ENCODE results near the gene TFDP2. TPM values are rescaled to one million over a fixed set of nuclear protein-coding genes. Genes with fewer than 3 reads are reported as not detected.

The TFDP2 gene
- total RNA-seq, 1 experiment from 2014 or later, result 45.6 TPM

DNA sequence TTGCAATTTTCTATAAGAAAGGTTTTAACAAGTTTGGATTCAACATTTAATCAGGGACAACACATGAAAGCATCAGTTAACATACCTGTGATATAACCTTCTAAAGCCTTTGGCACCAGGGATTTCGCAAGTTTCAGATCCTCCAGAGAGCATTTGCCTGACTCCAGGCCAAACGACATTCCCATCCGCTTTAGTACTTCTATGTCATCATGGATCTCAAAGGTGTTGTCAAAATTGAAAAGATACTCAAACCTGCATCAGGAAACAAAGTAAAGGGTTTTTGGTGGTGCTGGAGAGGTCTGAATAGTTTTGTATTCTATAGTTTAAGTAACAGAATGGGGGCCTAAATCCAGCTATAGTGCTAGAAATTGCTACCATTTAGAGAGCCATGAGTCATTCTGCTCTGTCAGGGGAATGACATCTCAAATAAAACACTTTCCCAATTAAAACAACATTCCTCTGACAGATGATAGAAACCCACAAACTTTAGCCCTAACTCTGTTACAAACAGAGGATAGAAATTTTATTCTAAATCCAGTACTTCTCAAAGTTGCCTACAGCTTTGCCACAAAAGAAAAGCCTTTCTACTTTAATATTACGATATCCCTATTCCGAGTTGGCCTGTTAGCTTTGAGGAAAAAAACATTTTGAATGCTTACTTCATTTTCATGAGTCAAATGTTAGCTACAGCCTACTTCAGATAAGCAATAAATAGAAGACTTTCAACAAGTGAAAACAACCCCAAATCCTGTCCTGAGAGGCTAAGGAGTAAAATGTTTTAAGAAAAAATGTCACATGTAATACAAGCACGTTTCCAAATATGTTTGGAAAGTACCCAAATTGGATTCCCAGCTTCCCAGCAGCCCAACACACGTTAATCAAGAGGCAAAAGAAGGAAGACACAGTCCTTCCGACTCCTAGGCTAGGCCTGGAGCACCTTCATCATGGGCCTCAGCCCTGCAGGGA lies 189.5 kb downstream of the TFDP2 start:
- no peak overlapping the region for H3K9ac ChIP-seq (ENCODE audit: low read length)
- no peaks in the 10 kb centered on the region for H3K79me2 ChIP-seq (ENCODE audit: low read length)
- H3K27ac ChIP-seq (ENCODE audit: low read length), result no peak overlapping the region
- no peaks in the 10 kb centered on the region for H3K36me3 ChIP-seq (ENCODE audit: insufficient read depth, low read length)
- no peaks in the 10 kb centered on the region for H3K4me1 ChIP-seq (ENCODE audit: low read length)
- no peaks in the 10 kb centered on the region for H3K9me3 ChIP-seq (ENCODE audit: low read length)
- no peak overlapping the region for H3K4me2 ChIP-seq (ENCODE audit: low read depth, low read length, poor library complexity, severe bottlenecking)
- H4K20me1 ChIP-seq (ENCODE audit: insufficient read depth, low read depth, low read length), result no peaks in the 10 kb centered on the region
- no peak for DNase-seq
- H3K9me2 ChIP-seq (replicated peaks; ENCODE audit: insufficient read depth, low read length), result no peaks in the 10 kb centered on the region
- no peaks in the 10 kb centered on the region for H3K27me3 ChIP-seq (ENCODE audit: low read length)
- H2AFZ ChIP-seq (ENCODE audit: low read length), result no peak overlapping the region
- H3K4me3 ChIP-seq (ENCODE audit: low read length), result no peak overlapping the region

DNA sequence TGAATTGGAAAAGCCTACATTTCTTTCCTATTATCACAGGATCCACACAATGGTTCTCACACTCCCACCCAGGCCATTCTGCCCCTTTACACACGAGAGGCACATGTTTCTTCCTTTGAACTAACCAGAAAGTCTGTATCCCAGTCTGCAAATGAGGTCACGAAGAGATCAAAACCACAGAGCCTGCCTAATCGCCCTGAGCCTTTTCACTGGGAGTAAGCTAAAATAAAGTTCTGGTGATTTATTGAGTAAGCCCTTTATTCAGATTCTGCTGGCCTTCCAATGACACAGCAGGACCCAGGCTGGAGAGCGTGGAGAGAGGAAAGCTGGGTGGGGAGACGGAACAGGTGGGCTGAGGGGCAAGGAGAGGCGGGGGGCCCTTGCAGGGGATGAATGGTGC lies 194.2 kb downstream of the TFDP2 start:
- H4K20me1 ChIP-seq (ENCODE audit: insufficient read depth, low read depth, low read length), result no peaks in the 10 kb centered on the region
- H3K27me3 ChIP-seq (ENCODE audit: low read length), result no peaks in the 10 kb centered on the region
- no peak overlapping the region for H3K27ac ChIP-seq (ENCODE audit: low read length)
- no peak overlapping the region for H3K9ac ChIP-seq (ENCODE audit: low read length)
- H3K4me1 ChIP-seq (ENCODE audit: low read length), result no peaks in the 10 kb centered on the region
- H3K4me2 ChIP-seq (ENCODE audit: low read depth, low read length, poor library complexity, severe bottlenecking), result no peak overlapping the region
- no peak overlapping the region for H2AFZ ChIP-seq (ENCODE audit: low read length)
- H3K36me3 ChIP-seq (ENCODE audit: insufficient read depth, low read length), result no peaks in the 10 kb centered on the region
- H3K9me3 ChIP-seq (ENCODE audit: low read length), result no peaks in the 10 kb centered on the region
- H3K79me2 ChIP-seq (ENCODE audit: low read length), result no peaks in the 10 kb centered on the region
- no peak overlapping the region for H3K4me3 ChIP-seq (ENCODE audit: low read length)
- no peaks in the 10 kb centered on the region for H3K9me2 ChIP-seq (replicated peaks; ENCODE audit: insufficient read depth, low read length)
- no peak for DNase-seq

- H3K36me3 ChIP-seq (ENCODE audit: insufficient read depth, low read length), result no peaks in the 10 kb centered on the region
Observed at GRCh38 chr3:141952611-141953010, 196.7 kb downstream of the TFDP2 start.

DNA sequence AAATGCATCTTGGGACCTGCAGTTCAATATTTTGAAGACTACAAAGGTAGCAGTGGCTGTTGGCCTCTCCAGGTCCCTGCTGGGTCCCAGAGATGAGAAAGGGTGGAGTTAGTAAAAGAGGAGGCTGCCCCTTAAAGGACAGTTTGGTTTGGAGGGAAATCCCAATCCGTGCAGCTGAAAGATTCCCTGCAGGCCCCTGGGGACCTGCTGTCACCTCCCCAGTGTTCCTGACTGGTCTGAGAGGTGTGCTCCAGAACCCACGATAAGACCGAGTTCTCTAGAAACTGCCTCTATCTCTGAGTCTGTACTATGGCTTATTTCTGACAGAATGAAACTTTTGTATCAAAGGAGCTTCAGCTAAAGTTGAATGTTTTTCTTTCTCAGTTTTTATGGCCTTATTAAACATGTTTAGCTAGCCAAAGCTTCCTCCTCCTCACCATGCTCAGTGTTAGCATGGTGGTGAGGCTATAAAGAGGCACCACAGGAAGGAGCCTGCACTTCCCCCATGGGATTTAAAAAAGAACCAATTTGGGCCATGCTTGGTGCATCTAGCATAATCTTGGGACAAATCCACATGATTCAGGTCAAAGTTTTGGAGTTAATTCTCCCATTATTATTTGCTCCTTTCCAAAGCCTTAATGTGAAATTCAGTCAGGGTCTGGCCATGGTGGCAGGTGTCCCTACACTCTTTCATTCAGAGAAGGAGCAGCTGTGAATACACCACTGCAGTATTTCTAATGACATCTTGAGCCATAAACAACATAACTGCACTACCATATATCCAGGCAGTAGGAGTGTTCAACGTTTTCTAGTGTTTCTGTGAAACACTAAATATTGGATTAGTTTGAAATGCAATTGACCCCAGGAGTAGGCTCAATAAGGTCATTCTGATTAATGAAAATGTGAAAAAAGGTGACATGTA lies 198.5 kb downstream of the TFDP2 start:
- DNase-seq, result no peak
- Histone ChIP-seq H3K4me2 (ENCODE audit: low read depth, low read length, poor library complexity, severe bottlenecking) (no peak overlapping the region), H3K4me3 (ENCODE audit: low read length) (no peak overlapping the region), H3K79me2 (ENCODE audit: low read length) (no peaks in the 10 kb centered on the region), H2AFZ (ENCODE audit: low read length) (no peak overlapping the region), H3K27ac (ENCODE audit: low read length) (no peak overlapping the region), H3K36me3 (ENCODE audit: insufficient read depth, low read length) (no peaks in the 10 kb centered on the region), H3K9ac (ENCODE audit: low read length) (no peak overlapping the region), H4K20me1 (ENCODE audit: insufficient read depth, low read depth, low read length) (no peaks in the 10 kb centered on the region), H3K9me2 (replicated peaks; ENCODE audit: insufficient read depth, low read length) (no peaks in the 10 kb centered on the region), H3K4me1 (ENCODE audit: low read length) (no peaks in the 10 kb centered on the region), H3K27me3 (ENCODE audit: low read length) (no peaks in the 10 kb centered on the region), H3K9me3 (ENCODE audit: low read length) (no peaks in the 10 kb centered on the region)

More at GRCh38 chr3:141952611-141953010, 196.7 kb downstream of the TFDP2 start:
- Histone ChIP-seq H2AFZ (ENCODE audit: low read length) (no peak overlapping the region), H3K9me2 (replicated peaks; ENCODE audit: insufficient read depth, low read length) (no peaks in the 10 kb centered on the region), H3K9ac (ENCODE audit: low read length) (no peak overlapping the region), H3K4me2 (ENCODE audit: low read depth, low read length, poor library complexity, severe bottlenecking) (no peak overlapping the region), H3K27me3 (ENCODE audit: low read length) (no peaks in the 10 kb centered on the region), H3K4me1 (ENCODE audit: low read length) (no peaks in the 10 kb centered on the region), H4K20me1 (ENCODE audit: insufficient read depth, low read depth, low read length) (no peaks in the 10 kb centered on the region), H3K79me2 (ENCODE audit: low read length) (no peaks in the 10 kb centered on the region), H3K27ac (ENCODE audit: low read length) (no peak overlapping the region), H3K4me3 (ENCODE audit: low read length) (no peak overlapping the region), H3K9me3 (ENCODE audit: low read length) (no peaks in the 10 kb centered on the region)
- no peak for DNase-seq

DNA sequence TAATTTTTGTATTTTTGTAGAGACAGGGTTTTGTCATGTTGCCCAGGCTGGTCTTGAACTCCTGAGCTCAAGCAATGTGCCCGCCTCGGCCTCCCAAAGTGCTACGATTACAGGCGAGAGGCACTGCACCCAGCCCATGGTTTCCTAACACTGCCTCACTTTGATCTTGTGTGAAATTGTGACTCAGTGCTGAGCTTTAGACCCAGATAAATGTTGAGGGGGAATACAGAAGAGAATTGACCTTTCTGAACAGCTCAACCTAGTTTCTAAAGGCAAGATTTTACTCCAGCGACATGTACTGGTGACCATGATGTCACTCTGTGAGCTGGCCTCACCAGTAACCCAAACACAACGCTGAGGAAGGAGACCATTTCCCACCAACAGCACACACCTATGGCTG lies 199.4 kb downstream of the TFDP2 start:
- no peaks in the 10 kb centered on the region for H4K20me1 ChIP-seq (ENCODE audit: insufficient read depth, low read depth, low read length)
- H3K36me3 ChIP-seq (ENCODE audit: insufficient read depth, low read length), result no peaks in the 10 kb centered on the region
- H2AFZ ChIP-seq (ENCODE audit: low read length), result no peak overlapping the region
- no peaks in the 10 kb centered on the region for H3K4me1 ChIP-seq (ENCODE audit: low read length)
- H3K4me3 ChIP-seq (ENCODE audit: low read length), result no peak overlapping the region
- H3K27me3 ChIP-seq (ENCODE audit: low read length), result no peaks in the 10 kb centered on the region
- no peak overlapping the region for H3K27ac ChIP-seq (ENCODE audit: low read length)
- no peak for DNase-seq
- H3K9me3 ChIP-seq (ENCODE audit: low read length), result no peaks in the 10 kb centered on the region
- no peaks in the 10 kb centered on the region for H3K9me2 ChIP-seq (replicated peaks; ENCODE audit: insufficient read depth, low read length)
- H3K4me2 ChIP-seq (ENCODE audit: low read depth, low read length, poor library complexity, severe bottlenecking), result no peak overlapping the region
- H3K79me2 ChIP-seq (ENCODE audit: low read length), result no peaks in the 10 kb centered on the region
- no peak overlapping the region for H3K9ac ChIP-seq (ENCODE audit: low read length)

DNA sequence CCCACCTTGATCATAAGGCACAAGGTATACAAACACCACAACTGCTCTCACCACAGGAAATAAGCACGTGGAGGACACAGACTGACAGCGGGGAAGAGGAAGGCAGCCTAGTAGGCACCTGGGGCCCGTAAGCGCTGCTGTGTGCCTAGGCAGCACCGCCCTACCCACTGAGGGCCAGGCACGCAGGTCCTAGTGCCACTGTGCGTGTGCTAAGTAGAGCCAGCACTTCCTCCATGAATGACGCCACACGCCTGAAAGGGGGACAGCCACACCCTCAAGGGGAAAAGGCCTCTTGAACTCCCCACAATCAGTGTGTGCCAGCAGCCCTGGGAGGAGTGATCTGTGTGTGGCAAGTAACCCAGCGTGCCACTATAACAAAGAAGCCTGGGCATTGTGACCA lies 199.9 kb downstream of the TFDP2 start:
- no peaks in the 10 kb centered on the region for H3K4me1 ChIP-seq (ENCODE audit: low read length)
- H3K27ac ChIP-seq (ENCODE audit: low read length), result no peak overlapping the region
- no peaks in the 10 kb centered on the region for H3K36me3 ChIP-seq (ENCODE audit: insufficient read depth, low read length)
- H3K4me2 ChIP-seq (ENCODE audit: low read depth, low read length, poor library complexity, severe bottlenecking), result no peak overlapping the region
- DNase-seq, result no peak
- H3K9me2 ChIP-seq (replicated peaks; ENCODE audit: insufficient read depth, low read length), result no peaks in the 10 kb centered on the region
- H3K79me2 ChIP-seq (ENCODE audit: low read length), result no peaks in the 10 kb centered on the region
- no peaks in the 10 kb centered on the region for H3K9me3 ChIP-seq (ENCODE audit: low read length)
- no peak overlapping the region for H2AFZ ChIP-seq (ENCODE audit: low read length)
- no peak overlapping the region for H3K9ac ChIP-seq (ENCODE audit: low read length)
- no peaks in the 10 kb centered on the region for H4K20me1 ChIP-seq (ENCODE audit: insufficient read depth, low read depth, low read length)
- no peaks in the 10 kb centered on the region for H3K27me3 ChIP-seq (ENCODE audit: low read length)
- H3K4me3 ChIP-seq (ENCODE audit: low read length), result no peak overlapping the region

GRCh38 chr3:141945726-141946485 lies 203.4 kb downstream of the TFDP2 start:
- Histone ChIP-seq H2AFZ (ENCODE audit: low read length) (no peak overlapping the region), H3K9me3 (ENCODE audit: low read length) (no peaks in the 10 kb centered on the region), H3K27ac (ENCODE audit: low read length) (no peak overlapping the region), H3K4me3 (ENCODE audit: low read length) (no peak overlapping the region), H3K4me2 (ENCODE audit: low read depth, low read length, poor library complexity, severe bottlenecking) (no peak overlapping the region), H3K9ac (ENCODE audit: low read length) (no peak overlapping the region), H3K9me2 (replicated peaks; ENCODE audit: insufficient read depth, low read length) (no peaks in the 10 kb centered on the region), H3K27me3 (ENCODE audit: low read length) (no peaks in the 10 kb centered on the region), H3K4me1 (ENCODE audit: low read length) (no peaks in the 10 kb centered on the region), H3K36me3 (ENCODE audit: insufficient read depth, low read length) (no peaks in the 10 kb centered on the region), H3K79me2 (ENCODE audit: low read length) (no peaks in the 10 kb centered on the region), H4K20me1 (ENCODE audit: insufficient read depth, low read depth, low read length) (no peaks in the 10 kb centered on the region)
- DNase-seq, result no peak

All from Karpas-422 (cell line).